Sciatic nerve (tissue), 2 donors: ENCODE results near the gene FCHO1. TPM values are rescaled to one million over a fixed set of nuclear protein-coding genes. Genes with fewer than 3 reads are reported as not detected.

Experiments used
- ATAC-seq: fragments of 200-7000 bp; cut with Tn5 transposase; one replicate; pipeline ENCODE4 v1.9.1; 2020; ENCODE audit warnings: mild to moderate bottlenecking, moderate library complexity
- DNase-seq: peaks from one replicate; pipeline ENCODE4 v3.0.0-alpha.2; 2020; ENCODE audit warnings: low spot score
- intact Hi-C: fragments of 100-400 bp; cut with DNase I; formaldehyde crosslinking; loops from one replicate; pipeline ENCODE4 v1.14.2; 2022
- total RNA-seq: library from RNA; stranded (reverse); fragmentation: NEBNext Ultra II Directional; extraction: Animal tissue kit (Norgen Biotek cat#: 25700); gene quantifications from one replicate; pipeline ENCODE4 v1.2.1, GENCODE V29; 2021
- donor health status: DM: no; HTN: no; CAD: no.
- donor health status: DM: no; HTN: no; CAD: no.

Gene FCHO1
- total RNA-seq, 1 donor from 2014 or later = 6.1 TPM

DNA sequence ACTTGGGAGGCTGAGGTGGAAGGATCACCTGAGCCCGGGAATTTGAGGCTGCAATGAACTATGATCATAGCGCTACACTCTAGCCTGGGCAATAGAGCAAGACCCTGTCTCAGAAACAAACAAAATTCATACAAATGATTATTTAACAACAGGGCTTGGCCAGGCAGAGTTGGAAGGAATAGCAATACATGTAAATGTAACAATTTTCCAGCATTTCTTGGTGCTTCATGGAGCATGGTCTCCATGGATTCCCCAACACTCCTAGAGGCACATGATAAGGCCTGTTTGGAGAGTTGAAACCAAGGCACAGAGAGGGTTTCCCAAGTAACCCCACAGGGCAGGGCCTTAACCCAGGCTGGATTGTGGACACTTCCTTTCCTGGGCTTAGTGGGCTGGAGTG is 59.8 kb downstream of the FCHO1 start:
- ATAC-seq (no peak), DNase-seq (no peak)
- intact Hi-C loops = no loop called here

DNA sequence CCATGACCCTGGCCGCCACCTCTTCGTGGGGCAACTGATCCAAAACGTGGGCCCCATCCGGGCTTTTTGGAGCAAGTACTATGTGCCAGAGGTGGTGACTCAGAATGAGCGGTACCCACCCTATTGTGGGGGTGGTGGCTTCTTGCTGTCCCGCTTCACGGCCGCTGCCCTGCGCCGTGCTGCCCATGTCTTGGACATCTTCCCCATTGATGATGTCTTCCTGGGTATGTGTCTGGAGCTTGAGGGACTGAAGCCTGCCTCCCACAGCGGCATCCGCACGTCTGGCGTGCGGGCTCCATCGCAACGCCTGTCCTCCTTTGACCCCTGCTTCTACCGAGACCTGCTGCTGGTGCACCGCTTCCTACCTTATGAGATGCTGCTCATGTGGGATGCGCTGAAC is 60.4 kb downstream of the FCHO1 start:
- no peak for ATAC-seq
- no peak for DNase-seq
- intact Hi-C loops = no loop called here

DNA sequence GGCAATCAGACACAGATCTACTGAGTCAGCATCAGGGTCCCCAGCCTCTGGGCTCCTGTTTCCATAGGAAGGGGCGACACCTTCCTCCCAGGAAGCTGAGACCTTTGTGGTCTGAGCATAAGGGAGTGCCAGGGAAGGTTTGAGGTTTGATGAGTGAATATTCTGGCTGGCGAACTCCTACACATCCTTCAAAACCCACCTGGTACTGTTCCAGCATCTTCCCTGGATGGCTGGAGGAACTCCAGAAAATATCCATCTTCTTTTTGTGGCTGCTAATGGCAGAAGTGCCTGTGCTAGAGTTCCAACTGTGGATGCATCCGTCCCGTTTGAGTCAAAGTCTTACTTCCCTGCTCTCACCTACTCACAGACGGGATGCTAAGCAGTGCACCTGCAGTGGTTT is 60.8 kb downstream of the FCHO1 start:
- no peak for ATAC-seq
- intact Hi-C loops = no loop called here
- no peak for DNase-seq

DNA sequence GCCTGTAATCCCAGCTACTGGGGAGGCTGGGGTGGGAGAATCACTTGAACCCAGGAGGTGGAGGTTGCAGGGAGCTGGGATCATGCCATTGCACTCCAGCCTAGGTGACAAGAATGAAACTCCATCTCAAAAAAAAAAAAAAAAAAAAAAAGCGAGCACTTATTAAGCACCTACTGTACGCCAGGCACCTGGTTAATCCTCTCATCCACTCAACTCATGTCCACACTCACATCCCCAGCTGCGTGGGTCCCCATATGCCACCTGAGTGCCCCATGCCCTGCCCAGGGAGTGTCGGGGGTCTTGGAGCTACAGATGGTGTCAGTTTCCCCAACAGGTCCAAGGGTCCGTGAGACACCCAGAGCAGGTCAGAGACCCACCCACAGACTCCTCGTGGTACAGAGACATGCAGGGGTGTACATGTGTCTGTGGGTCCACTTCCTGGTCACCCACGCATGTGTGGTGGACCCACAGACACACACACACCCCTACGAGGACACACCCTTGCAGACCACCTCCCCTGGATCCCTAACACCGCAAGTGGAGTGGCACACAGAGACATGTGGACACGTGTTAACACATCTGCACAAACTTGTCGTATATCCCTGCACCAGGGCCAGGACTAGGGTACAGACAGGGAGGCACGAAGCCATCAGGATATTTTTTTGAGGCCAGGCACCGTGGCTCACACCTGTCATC is 66.5 kb downstream of the FCHO1 start:
- no peak for ATAC-seq

DNA sequence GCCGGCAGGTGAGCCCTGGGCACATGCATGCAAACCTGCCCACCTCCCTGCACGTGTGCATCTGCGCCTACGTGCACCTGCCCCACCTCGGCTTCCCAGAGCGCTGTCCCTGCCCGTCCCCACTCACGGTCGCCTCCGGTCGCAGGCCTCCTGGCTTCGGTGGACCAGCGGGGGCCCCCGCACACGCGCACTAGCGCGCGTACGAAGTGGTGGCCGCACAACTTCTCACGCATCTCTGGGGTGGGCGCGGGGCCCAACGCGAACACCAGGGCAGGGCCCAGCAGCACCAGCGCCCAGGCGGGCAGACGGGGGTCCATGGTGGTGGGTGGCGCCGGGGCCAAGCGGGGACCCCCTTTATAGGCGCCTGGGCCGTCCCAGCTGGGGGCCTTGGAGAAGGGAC is 69.9 kb downstream of the FCHO1 start, which contains the start of gene INSL3:
Gene INSL3 (minus strand): TSS at position 330 of the 400 bp plus-strand sequence. CDS start 13 bp downstream, at position 317.
- intact Hi-C loops = no loop called here
- ATAC-seq (no peak), DNase-seq (no peak)

More for the DNA sequence above, 66.5 kb downstream of the FCHO1 start:
- intact Hi-C loops = no loop called here
- DNase-seq = no peak

DNA sequence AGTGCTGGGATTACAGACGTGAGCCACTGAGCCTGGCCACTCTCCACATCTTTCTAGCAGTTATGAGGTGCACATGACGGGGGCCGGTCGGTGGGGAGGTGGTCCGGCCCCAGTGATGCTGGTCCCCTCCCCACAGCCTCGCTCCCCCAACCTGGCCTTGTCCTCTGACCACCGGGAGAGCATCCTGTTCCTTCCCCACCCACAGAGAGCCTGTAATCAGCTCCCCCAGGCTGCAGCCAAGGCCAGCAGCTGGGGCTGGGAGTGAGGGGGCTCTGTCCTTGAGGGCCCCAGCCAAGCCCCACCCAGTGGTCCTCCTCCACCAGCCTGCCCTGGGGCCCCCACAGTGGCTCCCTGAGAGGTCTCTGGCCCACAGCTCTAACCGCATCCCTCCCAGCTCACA is 73.1 kb downstream of the FCHO1 start:
- DNase-seq = no peak
- intact Hi-C loops = no loop called here
- no peak for ATAC-seq

DNA sequence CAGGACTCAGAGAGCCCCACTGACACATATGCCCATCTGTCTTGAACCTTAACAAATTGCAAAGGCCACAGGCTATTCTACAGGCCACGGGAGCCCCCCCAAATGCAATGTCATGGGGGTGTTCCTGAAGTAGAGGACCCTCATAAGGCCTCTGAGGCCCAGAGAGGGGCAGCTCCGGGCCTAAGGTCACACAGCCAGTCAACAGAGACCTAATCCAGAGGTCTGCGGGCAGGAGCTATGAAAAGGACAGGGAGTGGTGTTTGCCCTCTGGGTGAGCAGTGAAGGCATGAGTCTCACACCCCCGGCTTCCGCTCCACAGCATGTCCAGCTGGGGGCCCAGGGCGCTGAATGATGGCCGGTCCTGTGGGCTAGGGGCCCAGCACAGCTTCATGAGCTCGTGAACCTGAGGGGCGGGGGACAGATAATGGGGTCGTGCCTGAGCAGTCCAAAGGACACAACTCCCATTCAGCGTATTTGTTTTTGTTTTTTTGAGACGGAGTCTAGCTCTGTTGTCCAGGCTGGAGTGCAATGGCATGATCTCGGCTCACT is 75.3 kb downstream of the FCHO1 start:
- intact Hi-C loops = no loop called here
- ATAC-seq = no peak
- no peak for DNase-seq

DNA sequence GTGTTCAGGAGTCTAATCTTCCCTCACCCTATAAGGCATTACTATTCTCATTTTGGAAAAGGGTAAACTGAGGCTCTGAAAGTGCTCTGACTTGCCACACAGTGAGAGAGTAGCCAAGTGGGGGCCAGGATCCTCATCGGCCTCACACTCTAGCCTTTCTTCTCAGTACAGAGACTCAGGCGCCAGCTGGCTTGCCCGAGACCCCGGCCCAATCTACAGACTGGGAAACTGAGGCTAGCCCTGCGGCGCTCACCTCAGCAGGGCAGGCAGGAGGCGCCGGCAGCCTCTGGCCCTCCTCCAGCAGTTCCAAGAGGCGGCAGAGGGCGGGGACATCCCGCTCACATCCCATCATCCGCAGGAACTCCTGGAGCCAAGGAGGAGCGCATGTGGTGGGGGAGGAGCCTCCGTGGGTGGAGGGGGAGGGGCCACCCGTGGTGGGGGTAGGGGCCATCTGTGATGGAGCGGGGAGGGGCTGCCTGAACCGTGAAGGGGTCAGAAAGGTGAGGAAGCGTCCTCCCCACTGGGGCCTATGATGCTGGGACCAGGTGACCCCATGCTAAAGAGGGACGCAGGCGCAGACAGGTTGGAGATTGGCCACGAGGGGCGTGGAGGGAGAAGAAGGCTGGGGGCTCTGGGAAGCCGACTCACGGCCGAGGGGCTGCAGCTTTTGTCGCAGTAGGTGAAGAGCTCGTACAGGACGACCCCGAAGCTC is 78.7 kb downstream of the FCHO1 start:
- ATAC-seq (peak; percentile 49), DNase-seq (peak; percentile 68)
- intact Hi-C loops = no loop called here

DNA sequence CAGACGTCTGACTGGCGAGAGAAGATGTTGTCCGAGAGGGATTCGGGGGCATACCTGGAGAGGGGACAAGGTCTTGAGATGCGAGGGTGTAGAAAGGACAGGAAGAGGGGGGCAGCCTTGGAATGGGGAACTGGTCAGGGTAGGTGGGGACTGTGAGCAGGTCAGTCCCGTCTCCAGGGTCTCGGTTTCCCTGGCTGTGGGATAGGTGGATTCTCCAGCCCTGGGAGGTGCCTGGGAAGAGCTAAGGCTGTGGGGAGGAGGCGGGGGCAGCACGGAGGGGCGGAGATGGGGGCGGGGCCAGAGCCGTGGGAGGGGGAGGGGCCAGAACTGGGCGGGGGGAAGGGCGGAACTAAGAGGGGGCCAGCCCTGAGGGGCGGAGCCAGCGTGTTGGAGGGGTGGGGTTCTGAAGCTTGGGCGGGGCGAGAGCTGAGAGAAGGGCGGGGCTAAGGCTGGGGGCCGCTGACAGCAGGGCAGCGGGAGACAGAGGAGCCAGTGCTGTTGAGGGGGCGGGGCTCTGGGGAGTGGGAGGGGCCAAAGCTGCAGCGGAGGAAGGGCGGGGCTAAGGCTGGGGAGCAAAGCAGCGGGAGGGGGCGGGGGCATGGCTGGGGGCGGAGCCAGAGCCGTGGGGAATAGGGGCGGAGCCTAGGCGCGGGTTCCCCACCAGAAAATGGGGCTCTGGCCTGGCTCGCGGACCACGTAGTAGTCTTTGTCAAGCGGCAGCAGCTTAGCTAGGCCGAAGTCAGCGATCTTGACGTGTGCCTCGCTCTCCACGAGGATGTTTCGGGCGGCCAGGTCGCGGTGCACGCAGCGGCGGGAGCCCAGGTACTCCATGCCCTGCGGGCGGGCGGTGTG is 79.5 kb downstream of the FCHO1 start:
- peak; percentile 90 for DNase-seq
- peak; percentile 96 for ATAC-seq

DNA sequence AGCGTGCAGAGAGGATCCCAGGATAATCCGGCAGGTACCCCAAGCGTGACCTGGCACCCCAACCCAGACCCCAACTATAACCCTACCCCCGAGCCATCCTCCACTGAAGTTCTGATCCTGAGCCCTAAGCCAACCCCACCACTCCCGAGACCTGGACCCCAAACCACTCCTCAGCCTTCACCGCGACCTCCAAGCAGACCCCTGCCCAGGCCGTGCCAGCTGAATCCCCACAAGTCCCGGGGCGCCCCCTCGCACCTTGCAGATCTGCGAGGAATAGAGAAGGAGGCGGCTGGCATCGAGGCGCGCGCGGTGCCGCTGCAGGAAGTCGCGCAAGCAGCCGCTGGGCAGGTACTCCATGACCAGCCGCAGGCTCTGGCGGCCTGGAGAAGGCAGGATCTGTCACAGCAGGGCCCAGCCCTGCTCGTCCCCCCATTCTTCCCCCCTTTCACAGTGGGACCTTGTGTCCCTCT is 80.2 kb downstream of the FCHO1 start:
- DNase-seq (no peak), ATAC-seq (no peak)
- intact Hi-C loops = no loop called here

More for the DNA sequence above, 79.5 kb downstream of the FCHO1 start:
- intact Hi-C loops = no loop called here

DNA sequence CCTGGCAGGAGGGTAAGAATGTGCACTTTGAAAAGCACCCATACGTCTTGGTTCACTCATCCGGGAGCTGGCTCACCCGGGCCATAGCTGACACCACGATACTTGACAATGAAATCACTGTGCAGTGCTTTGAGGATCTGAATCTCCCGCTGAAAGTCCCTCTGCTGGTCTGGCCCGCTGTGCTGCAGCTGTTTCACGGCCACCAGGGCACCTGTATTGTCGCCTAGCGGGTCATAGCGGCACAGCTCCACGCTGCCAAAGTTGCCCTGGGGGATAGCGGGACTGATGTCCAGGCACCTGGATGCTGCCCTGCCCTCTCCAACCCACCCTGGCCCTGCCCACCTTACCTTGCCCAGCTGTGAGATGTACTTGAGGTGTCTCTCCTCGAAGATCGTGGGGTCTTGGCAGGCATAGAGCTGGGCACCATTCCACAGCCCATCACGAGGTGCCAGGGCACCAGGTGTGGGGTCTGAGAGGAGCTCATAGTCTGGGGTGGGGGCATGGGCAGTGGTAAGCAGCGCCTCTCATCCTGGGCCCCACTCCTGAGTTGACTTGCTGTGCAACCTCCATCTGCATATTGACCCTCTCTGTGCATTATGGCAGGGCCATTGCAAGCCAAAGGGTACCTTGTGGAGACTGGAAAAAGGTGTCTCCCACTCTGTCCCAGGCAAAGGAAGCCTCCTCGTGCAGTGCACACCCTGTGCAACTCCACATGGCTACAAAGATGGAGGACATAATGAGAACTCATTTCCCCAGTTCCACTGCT is 81.3 kb downstream of the FCHO1 start:
- ATAC-seq (no peak), DNase-seq (no peak)
- intact Hi-C loops = no loop called here

DNA sequence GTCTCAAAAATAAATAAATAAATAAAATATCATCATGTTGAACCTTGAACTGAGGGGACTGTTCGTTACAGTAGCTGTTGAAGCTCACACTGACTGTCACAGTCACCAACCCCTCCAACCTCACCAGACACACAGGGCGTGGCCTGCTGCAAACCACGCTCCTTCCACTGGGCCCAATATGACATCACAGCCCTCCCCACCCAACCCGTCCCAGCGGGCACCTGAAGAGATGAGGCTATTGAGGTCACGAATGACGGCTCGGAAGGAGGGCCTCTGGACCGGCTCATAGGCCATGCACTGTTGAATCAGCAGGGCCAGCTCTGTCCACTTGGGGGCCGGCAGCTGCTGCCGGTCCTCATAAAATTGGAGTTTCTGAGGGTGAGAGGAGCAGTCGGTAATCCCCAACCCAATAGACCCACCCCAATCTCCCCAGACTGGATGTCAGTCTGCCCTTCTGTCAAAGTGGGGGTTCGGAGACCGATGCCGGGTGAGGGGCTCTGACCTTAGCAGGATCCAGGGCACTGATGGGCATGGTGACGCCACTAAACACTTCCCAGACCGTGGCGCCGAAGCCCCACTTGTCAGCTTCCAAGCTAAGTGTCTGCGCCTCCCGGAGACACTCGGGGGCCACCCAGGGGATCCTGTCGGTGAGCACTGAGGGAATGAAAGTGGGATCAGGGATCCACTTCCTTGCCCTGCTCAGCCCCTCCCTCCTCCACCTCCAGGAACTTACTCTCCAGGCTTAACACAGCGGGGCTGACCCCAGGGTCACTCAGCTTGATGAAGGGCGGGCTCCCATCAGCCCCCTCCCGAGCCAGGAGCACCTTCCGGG is 83.3 kb downstream of the FCHO1 start:
- DNase-seq = no peak
- intact Hi-C loops = no loop called here
- ATAC-seq = no peak

DNA sequence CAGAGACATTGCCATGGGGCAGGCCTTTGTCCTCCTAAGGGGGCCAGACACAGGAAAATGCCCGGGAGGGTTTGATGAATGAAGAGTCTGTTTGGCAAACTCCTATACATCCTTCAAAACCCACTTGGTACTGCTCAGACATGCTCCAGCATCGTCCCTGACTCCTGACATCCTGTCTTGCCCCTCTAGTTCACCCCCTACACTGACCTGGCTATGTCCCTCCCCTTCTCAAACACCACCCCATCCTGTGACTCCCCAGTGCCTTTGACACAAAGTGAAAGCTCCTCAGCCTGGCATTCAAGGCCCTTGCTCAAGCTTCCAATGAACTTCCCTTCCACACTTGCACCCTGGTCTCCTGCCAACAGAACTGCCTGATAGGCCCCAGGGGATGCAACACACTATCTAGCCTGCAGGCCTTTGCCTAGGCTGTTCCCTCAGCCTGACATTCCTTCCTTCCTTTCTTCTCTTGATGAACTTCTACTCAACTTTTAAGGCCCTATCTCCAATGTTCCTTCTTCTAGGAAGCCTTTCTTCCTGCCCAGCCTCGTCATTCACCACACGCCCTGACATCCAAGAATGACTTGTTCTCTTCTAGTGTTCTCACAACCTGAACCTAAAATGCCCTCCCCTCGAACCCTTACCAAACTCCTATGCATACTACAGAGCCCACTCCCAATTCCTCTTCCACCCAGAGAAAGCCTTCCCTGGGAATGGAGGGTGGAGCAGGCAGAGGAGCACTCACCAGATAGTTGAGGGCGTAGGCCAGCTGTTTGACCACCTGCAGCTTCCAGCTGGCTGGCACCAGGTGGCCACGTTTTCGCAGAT is 84.1 kb downstream of the FCHO1 start:
- ATAC-seq = no peak
- intact Hi-C loops = no loop called here

DNA sequence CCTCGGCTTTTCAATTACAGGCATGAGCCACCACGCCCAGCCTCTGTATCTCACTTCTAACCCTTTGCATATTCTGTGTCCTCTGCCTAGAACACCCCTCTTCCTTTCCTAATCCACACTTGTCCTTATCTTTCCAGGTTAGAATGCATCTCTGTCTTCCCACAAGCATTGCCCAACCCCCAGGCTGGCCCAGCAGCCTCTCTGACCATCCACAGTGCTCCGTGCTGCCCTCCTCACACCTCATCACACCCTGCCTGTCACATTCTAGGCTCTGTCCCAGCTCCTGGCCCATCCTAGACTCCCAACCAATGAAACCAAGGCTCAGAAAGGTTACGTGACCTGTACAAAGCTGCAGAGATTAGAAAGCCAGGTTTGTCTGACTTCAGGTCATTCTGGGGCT is 85.3 kb downstream of the FCHO1 start:
- intact Hi-C loops = no loop called here
- DNase-seq (no peak), ATAC-seq (no peak)

More for the DNA sequence above, 84.1 kb downstream of the FCHO1 start:
- DNase-seq = no peak

DNA sequence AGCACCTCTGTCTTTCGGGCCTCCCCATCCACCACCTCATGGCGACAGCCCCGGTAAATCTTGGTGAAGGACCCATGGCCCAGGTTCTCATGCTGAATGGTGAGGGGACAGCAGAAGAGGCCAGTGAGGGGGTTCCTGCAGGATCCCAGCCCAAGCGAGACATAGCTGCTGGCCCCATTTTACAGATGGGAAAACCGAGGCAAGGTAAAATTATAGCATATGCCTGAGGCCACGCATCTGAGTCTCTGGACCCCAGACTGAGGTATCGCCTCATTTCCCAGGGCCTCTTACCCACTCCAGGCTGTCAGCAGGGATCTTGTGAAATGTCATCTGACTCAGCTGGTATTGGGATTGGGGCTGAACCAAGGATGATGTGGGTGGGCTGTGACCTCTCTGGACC is 86.7 kb downstream of the FCHO1 start:
- DNase-seq (no peak), ATAC-seq (no peak)
- intact Hi-C loops = no loop called here
